CD4-positive, CD25-positive, alpha-beta regulatory T cell (primary cell): ENCODE measurements around the gene CSRP2. TPM values are rescaled to one million over a fixed set of nuclear protein-coding genes. Genes with fewer than 3 reads are reported as not detected.

Experiments used
- ATAC-seq, 2 donors: fragments of 150-1000 bp; cut with Tn5 transposase; one replicate each; pipeline ENCODE4 v1.10.0; 2021; ENCODE audit warnings: low read depth in 2 of 2, moderate number of reproducible peaks in 2 of 2, moderate library complexity in 1 of 2
- DNase-seq, 3 donors: peaks; one replicate each; pipeline versions ENCODE4 v3.0.0 to v3.0.0-alpha.2; 2012 to 2022; ENCODE audit warnings: mixed read lengths in 1 of 3
- H3K27ac ChIP-seq: one replicate; pipeline ENCODE4 v1.7.0; 2013; ENCODE audit warnings: mild to moderate bottlenecking, low read length; ENCODE audit not compliant: insufficient read depth, poor library complexity, severe bottlenecking
- H3K27me3 ChIP-seq: one replicate; pipeline ENCODE4 v1.7.0; 2013; ENCODE audit warnings: low read length; ENCODE audit not compliant: control insufficient read depth, insufficient read depth
- H3K36me3 ChIP-seq: one replicate; pipeline ENCODE4 v1.7.0; 2013; ENCODE audit warnings: mild to moderate bottlenecking, low read length, moderate library complexity; ENCODE audit not compliant: control insufficient read depth, insufficient read depth
- H3K4me1 ChIP-seq: 2 replicates; pipeline ENCODE4 v1.7.0; 2013; ENCODE audit warnings: mild to moderate bottlenecking, low read length; ENCODE audit not compliant: insufficient read depth, control insufficient read depth, poor library complexity, severe bottlenecking
- H3K4me3 ChIP-seq: one replicate; pipeline ENCODE4 v1.7.0; 2013; ENCODE audit warnings: low read depth, mild to moderate bottlenecking, low read length, moderate library complexity
- H3K9me3 ChIP-seq, 2 experiments: 1 replicate in 1 of 2; 2 replicates in 1 of 2; pipeline ENCODE4 v1.7.0; 2013; ENCODE audit warnings: low read length in 2 of 2, mild to moderate bottlenecking in 1 of 2, moderate library complexity in 1 of 2; ENCODE audit not compliant: control insufficient read depth in 2 of 2
- H3K27ac Mint-ChIP-seq, 3 donors: one replicate each; pipeline ENCODE4 v1.8.0; 2020 to 2022; ENCODE audit warnings: mild to moderate bottlenecking in 3 of 3, mixed read lengths in 3 of 3, moderate library complexity in 2 of 3
- H3K27me3 Mint-ChIP-seq: one replicate; pipeline ENCODE4 v1.8.0; 2022; ENCODE audit warnings: mild to moderate bottlenecking, mixed read lengths
- H3K36me3 Mint-ChIP-seq: one replicate; pipeline ENCODE4 v1.8.0; 2020; ENCODE audit warnings: mixed read lengths
- H3K4me1 Mint-ChIP-seq, 4 donors: one replicate each; pipeline ENCODE4 v1.8.0; 2020 to 2022; ENCODE audit warnings: mixed read lengths in 4 of 4, mild to moderate bottlenecking in 1 of 4
- H3K4me3 Mint-ChIP-seq, 4 donors: one replicate each; pipeline ENCODE4 v1.8.0; 2020 to 2022; ENCODE audit warnings: mild to moderate bottlenecking in 4 of 4, mixed read lengths in 4 of 4, moderate library complexity in 3 of 4
- H3K9me3 Mint-ChIP-seq, 7 donors: one replicate each; pipeline ENCODE4 v1.8.0; 2020 to 2022; ENCODE audit warnings: mixed read lengths in 7 of 7, mild to moderate bottlenecking in 3 of 7, moderate library complexity in 2 of 7
- polyA plus RNA-seq, 4 donors: library from polyadenylated mRNA; unstranded; fragments of 300-500 nt; fragmentation: Illumina TruSeq; gene quantifications; one replicate each; pipeline ENCODE4 v1.2.3, GENCODE V29; 2021
- total RNA-seq: library from RNA; stranded (reverse); gene quantifications from one replicate; pipeline ENCODE4 v1.2.3, GENCODE V29; 2022

CSRP2 gene
- total and polyA plus RNA-seq, 5 donors from 2014 or later, result 0.42 to 1.7 (median 0.53) TPM; not detected in 1

DNA sequence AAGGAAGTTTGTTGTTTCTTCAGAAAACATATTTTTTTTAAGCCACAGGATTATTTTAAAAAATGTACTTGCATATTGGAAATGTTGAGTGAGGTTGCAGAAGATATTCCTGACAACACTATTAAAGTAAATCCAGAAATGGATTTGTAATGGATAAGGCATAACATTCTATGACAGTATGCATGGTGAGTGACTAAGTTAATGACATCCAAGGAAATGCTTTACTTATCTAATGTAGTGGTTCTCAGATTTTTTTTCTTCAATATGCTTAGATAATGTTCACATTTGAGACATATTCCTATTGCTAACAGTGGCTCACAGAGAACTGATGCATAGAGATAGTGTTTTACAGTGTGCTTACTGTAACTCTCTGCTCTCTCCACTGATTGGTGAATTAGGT lies 65.6 kb downstream of the CSRP2 start:
- H3K27ac Mint-ChIP-seq, result no peak overlapping the region
- Histone ChIP-seq H3K4me1 (no peaks in the 10 kb centered on the region), H3K36me3 (peaks cover 50% of the 10 kb centered on the region)

GRCh38 chr12:76811976-76812375 lies 66.8 kb downstream of the CSRP2 start:
- ATAC-seq, result no peak
- Mint-ChIP-seq H3K27ac (no peak overlapping the region), H3K9me3 (no peaks in the 10 kb centered on the region), H3K27me3 (no peaks in the 10 kb centered on the region), H3K4me3 (no peak overlapping the region), H3K4me1 (peaks cover 0 to 9% (median 6%) of the 10 kb centered on the region in 4 donors), H3K36me3 (peaks cover 30% of the 10 kb centered on the region)
- H3K27ac ChIP-seq, result no peak overlapping the region
- H3K36me3 ChIP-seq, result peaks cover 53% of the 10 kb centered on the region
- no peak for DNase-seq
- H3K4me1 ChIP-seq, result no peaks in the 10 kb centered on the region
- H3K4me3 ChIP-seq, result no peak overlapping the region
- no peaks in the 10 kb centered on the region for H3K27me3 ChIP-seq
- H3K9me3 ChIP-seq, result no peaks in the 10 kb centered on the region

More for the DNA sequence above, 65.6 kb downstream of the CSRP2 start:
- Mint-ChIP-seq H3K9me3 (no peaks in the 10 kb centered on the region), H3K36me3 (peaks cover 31% of the 10 kb centered on the region), H3K27me3 (no peaks in the 10 kb centered on the region), H3K4me1 (peaks cover 0 to 9% (median 7%) of the 10 kb centered on the region in 4 donors), H3K4me3 (no peak overlapping the region)
- H3K4me3 ChIP-seq, result no peak overlapping the region
- ATAC-seq (no peak), DNase-seq (no peak)
- H3K9me3 ChIP-seq, result no peaks in the 10 kb centered on the region
- H3K27ac ChIP-seq, result no peak overlapping the region
- H3K27me3 ChIP-seq, result no peaks in the 10 kb centered on the region

GRCh38 chr12:76810671-76811419 lies 68.0 kb downstream of the CSRP2 start:
- Mint-ChIP-seq H3K9me3 (no peaks in the 10 kb centered on the region), H3K4me3 (no peak overlapping the region), H3K27ac (no peak overlapping the region), H3K27me3 (no peaks in the 10 kb centered on the region), H3K36me3 (peaks cover 30% of the 10 kb centered on the region), H3K4me1 (peaks cover 0 to 9% (median 6%) of the 10 kb centered on the region in 4 donors)
- no peaks in the 10 kb centered on the region for H3K9me3 ChIP-seq
- H3K4me1 ChIP-seq, result no peaks in the 10 kb centered on the region
- DNase-seq, result no peak
- no peak overlapping the region for H3K27ac ChIP-seq
- H3K4me3 ChIP-seq, result no peak overlapping the region
- no peaks in the 10 kb centered on the region for H3K27me3 ChIP-seq
- ATAC-seq, result no peak
- H3K36me3 ChIP-seq, result peaks cover 54% of the 10 kb centered on the region

Other genes starting within 250 kb of the CSRP2 start
- 51.2 TPM for gene ZDHHC17, start 114.9 kb downstream of the CSRP2 start, total RNA-seq
- 10 to 100 TPM in 3 of 4 donors, 1 to 10 TPM in 1; 9.4 to 16.3 (median 12.9) TPM for gene ZDHHC17, start 114.9 kb downstream of the CSRP2 start, polyA plus RNA-seq
- gene E2F7, start 186.6 kb upstream of the CSRP2 start, total RNA-seq, result 1.6 TPM
- gene E2F7, start 186.6 kb upstream of the CSRP2 start, polyA plus RNA-seq, result under 1 TPM in 2 of 4 donors, not detected in 2; 0.13 to 0.21 TPM